HS-27A (cell line): ENCODE results near the gene BCOR.

Source experiments
- DNase-seq: peaks from one replicate; pipeline ENCODE4 v3.0.0-alpha.2; 2012; ENCODE audit warnings: low read depth, missing footprints

BCOR gene

GRCh38 chrX:40112996-40113395 lies 15.2 kb upstream of the BCOR start:
- no peak for DNase-seq

DNA sequence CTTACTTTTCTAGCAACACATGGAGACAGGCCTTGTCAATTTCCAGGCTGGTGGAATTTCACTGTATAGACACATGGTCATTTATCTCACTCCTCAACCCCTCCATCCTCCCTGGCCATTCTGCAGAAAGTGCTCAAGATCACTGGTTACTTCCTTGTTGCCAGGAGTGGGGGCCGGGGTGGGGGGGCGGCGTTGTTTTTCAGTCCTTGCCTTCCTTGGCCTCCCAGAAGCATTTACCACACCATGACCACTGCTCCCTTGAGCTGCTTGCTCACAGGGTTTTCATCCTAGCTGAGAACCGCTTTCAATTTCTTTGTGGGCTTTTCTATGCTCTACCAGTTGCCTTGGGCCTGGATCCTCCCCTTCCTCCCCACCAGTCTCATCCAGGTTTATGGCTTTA lies 14.1 kb upstream of the BCOR start:
- no peak for DNase-seq

DNA sequence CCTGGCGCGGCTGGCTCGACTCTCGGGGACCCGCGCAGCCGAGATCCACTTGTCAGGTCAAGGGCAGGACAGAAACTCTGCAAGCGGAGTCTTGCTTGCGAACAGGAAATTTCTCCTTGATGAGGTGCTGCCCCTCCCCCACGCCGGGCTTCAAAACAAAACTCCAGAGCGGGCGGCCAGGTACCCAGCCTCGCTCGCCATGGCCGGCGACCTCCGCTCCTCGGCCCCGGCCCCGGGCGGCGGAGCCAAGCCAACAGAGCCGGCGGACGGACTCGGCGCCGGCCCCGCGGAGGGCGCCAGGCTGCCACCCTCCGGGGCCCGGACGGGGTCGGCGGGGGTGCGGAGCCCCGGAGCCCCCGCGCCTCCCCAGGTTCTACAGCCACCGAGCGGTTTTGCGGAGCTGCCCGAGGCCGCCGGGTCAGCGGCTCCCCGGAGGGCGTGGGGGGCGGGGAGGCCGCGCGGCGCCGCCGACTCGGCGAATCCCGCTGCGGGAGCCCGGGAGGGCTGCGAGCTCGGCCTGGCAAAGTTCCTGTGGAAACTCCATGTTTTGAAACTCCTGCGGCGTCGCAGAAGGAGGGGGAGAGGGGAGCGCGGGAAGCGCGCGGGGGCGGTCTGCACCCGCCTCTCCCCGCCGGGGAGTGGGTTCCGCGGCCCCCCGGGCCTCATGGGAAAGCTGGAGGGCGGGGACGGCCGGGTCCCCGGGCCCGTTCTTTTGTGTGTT lies 11.7 kb upstream of the BCOR start:
- DNase-seq, result no peak

- no peak for DNase-seq
Observed at GRCh38 chrX:40108959-40109287, 11.2 kb upstream of the BCOR start.

- DNase-seq, result no peak
Observed at GRCh38 chrX:40108162-40108958, 10.6 kb upstream of the BCOR start.

DNA sequence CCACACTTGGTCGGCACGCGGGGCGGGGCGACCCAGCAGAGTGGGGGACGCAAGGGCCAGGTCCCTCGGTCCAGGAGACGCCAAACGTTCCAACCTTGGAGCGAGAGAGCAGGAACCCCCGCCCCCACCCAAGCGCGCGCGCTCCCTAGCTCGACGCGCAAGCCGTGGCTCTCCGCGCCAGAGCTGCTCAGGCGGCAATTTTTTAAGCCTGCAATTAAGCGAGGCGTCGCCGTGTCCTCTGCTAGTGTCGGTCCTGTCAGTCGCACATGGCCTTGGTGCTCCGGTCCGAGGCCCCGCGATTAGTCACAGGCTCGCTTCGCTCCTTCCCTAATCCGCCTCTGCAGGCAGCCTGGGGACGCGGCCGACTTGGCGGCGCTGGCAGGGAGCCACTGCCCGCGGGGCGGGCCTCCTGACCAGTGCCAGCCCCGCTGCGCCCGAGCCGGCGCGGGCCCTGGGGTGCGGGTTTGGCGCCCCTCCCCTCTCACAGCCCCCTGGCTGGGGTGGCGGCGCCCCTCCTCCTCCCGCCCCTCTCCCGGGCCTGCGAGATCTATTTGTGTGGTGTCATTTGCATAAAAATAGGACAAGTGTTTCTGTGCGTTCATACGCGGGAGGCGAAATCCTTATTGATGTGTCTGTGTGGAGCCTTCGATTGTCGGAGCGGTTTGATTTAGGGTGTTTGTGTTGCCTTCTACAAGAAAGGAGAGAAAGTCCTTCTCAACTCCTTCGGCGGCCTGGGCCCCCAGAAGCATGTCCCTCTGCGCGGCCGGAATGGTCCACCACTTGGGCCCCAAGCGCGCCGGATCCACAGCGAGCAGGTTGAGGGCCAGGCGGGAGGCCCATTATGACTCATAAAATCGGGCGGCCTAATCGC lies 9.8 kb upstream of the BCOR start:
- DNase-seq, result no peak

DNA sequence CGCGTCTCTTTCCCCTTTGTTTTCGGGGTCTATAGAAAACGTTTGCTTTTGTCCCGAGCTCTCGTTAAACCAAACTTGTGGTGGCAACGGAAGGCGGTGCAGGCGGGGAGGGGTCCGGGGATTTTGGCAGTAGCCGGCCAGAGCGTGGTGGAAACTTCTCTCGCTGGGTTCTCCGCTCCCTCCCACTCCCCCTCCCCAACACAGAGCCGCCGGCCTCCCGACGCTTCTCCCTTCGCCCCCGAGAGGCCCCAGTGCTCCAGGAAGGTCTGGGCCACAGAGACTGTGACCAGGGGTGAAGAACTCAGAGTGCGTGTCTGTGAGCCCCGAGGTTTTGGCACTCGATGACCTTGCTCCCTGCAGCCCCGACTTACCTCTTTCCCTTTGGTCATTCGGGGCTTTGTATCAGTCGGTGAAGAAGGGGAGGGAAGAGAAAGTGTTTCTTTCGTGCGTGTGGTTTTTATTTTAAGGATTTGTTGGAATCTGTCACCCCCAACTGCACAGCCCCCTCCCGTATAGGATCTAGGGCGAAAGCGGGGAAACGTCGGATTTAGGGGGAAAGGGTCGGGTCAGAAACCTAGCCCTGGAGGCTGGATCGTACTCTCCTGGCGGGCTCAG lies 9.0 kb upstream of the BCOR start:
- DNase-seq, result no peak

- DNase-seq, result no peak
Observed at GRCh38 chrX:40105835-40106675, 8.3 kb upstream of the BCOR start.

GRCh38 chrX:40104985-40105834 lies 7.5 kb upstream of the BCOR start:
- DNase-seq, result no peak

GRCh38 chrX:40104630-40104984 lies 6.8 kb upstream of the BCOR start:
- DNase-seq, result no peak

DNA sequence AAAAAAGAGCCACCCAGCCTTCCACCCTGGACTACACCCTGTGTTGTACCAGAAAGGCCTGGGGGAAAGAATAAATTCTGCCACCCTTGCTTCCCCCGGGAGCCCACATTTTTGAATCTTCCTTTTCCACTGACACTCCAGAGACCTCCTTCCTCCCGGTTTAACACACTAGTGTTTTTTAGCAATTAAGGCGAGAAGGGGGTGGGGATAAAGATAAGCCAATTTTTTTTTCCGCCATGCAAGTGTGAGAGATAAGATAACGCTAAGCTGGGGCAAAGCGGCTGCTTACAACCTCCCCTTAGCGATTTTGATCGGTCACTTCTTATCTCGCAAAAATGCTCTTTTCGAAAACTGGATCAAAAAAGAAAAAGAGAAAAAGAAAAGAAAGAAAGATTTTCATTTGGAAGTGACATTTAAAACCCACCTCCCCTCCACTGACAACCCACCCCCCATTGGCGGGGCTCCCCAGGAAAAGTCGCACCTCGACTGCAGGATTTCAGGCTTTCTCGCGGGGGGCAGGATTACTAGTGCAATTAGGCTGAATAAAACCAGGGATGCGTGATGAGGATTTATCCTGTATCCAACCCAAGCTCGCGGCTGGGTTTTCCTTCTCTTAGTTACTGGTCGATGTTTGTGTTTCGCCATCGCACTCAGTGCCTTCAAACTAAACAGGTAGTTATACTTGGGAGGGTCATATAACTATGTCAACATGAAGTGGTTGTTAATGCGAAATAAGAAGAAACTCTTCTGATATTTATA lies 6.0 kb upstream of the BCOR start:
- no peak for DNase-seq

GRCh38 chrX:40102393-40103381 lies 4.9 kb upstream of the BCOR start:
- DNase-seq, result no peak

DNA sequence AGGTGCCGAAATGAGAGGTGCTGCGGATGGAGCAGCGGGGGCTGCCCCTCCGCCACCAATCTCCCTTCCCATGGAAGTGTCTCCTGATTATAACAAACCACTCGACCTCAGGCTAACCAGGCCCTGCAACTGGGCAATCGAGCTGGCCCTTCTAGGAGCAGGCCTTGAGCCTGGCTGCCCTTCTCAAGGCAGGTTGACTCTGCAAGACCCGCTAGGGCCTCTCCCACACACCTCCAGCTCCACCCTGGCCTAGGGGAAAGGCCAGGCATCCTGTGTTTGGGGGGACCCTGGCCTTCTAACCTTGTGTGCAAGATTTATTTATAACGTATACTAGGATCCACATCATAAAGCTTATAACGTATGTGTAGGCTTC lies 3.7 kb upstream of the BCOR start:
- no peak for DNase-seq

GRCh38 chrX:40100537-40101429 lies 3.0 kb upstream of the BCOR start:
- DNase-seq, result no peak

DNA sequence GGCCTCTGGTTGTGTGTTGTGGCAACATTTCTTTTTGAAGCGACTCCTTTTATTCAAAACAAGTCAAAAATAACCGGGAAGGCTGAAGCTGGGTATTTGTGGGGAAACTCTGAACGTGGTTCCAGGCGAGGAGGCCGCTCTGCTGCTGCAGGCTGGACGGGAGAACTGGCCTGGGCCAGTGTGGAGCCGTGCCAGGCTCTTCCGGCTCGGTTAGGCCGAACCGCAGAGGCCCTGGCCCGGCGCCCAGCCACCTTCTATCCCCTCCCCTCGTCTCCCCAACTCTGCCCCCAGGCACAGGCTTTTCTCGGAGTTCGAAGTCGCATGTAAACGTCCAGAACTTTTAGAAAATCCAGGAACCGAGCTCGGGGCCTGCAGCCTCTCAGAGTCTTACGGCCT lies 2.4 kb upstream of the BCOR start:
- DNase-seq, result no peak

GRCh38 chrX:40099055-40099958 lies 1.5 kb upstream of the BCOR start:
- no peak for DNase-seq
